GM19467 (cell line): ENCODE results near the gene UPK1A.
A peak's percentile ranks its signal among the peaks of the same experiment; 100 is the strongest.
"Not testable (repeated sequence)": the region's sequence is repeated elsewhere in the genome, so short reads cannot be mapped to it uniquely, and the experiment has no call there.

Experiments used
- ATAC-seq: cut with Tn5 transposase; IDR thresholded peaks from one replicate; pipeline ENCODE4 v1.9.1; 2021; ENCODE audit warnings: mild to moderate bottlenecking, moderate library complexity; ENCODE audit not compliant: unreplicated experiment

The UPK1A gene

DNA sequence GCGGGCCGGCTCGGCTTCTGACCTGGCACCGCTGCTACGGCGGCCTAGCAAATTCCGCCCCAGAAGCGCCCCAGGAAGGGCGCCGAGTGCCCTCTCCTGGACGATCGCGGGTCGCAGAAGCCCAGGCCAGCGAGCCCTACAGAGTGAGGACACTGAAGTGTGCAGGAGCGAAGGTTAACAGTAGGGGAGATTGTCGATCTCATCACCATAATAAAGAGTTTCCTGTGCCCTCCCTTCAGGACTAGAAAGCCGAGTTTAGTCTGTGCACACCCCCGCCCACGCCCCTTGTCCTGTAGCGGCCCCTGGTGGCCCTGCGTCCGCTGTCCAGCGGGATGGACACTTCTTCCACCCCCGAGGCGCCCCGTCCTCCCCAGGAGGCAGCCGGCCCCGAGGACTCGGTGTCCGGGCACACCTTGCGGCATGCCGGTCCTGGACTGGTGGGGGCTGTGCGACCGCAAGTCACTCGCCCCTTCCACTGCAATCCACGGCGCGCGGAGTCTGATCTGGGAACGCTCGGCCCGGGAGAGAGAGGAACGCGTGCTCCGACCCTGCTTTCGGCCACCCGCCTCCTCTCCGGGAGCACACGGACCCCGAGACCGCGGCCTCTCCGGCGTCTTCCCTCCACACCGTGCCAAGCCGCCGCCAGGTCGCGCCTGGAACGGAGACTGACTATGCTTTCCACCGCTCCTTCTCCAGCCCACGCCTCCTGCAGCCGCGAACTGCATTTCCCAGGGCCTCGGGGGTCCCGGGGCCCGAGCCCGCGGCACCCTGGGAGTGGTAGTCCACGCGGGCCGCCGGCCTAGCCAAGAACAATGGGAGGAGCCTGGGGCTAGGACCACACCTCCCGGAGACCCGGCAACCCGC is 50.7 kb downstream of the UPK1A start:
- peak; percentile 56 for ATAC-seq

DNA sequence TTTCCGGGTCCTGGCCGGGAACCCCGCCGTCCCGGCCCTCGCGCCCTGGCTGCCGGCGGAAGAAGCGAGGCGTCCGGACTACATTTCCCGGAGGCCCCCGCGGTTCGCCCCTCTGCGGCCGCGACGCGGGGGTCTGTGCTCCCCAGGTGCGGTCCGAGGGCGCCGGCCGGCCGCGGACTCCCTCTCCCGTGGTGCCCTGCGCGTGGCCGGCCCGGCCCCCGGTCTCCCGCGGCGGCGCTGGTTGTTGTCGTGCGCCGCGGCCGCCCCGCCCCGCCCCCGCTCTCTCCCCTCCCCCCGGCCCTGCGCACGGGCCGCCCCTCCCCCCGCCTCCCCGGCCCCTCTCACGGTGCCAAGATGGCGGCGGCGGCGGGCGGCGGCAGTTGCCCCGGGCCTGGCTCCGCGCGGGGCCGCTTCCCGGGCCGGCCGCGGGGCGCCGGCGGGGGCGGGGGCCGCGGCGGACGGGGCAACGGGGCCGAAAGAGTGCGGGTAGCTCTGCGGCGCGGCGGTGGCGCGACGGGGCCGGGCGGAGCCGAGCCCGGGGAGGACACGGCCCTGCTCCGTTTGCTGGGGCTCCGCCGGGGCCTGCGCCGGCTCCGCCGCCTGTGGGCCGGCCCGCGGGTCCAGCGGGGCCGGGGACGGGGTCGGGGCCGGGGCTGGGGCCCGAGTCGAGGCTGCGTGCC is 51.5 kb downstream of the UPK1A start, which contains the start of gene KMT2B:
Gene KMT2B, plus strand, starts transcription at position 339 of the 680 bp plus-strand sequence. Its CDS starts 16 bp downstream, at position 355.
- ATAC-seq: no peak

DNA sequence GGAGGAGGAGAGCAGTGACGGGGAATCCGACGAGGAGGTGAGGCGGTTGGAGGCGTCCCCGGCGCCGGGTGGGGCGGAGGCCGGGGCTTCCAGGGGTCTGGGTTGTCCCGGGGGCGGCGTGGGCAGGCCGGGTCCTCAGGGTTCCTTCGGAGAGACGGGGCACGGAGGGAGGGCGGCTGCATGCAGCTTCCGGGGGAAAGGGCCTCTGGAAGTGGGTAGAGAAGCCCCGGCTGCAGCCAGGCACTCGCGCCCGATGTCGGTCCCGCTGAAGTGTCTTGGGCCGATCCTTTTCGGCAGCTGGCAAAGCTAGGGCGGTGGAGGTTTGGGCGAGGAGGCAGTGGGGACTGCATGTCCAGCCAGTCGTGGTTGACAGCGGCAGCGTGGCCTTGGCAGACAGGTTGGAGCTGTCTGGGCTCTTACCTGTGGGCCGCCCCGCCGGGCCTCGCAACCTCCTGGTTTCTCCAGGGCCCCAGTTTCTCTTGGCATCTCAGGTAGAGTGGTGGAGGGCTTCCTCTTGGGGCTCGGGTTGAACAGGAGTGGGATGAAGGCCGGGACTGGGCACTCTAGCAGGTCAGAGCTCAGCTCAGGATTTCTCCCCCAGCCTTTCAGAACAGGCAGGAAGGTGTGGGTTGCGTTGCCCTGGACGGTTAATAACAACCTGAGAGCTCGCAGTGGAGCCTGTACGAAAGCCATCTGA is 52.2 kb downstream of the UPK1A start:
- peak; percentile 4 for ATAC-seq

DNA sequence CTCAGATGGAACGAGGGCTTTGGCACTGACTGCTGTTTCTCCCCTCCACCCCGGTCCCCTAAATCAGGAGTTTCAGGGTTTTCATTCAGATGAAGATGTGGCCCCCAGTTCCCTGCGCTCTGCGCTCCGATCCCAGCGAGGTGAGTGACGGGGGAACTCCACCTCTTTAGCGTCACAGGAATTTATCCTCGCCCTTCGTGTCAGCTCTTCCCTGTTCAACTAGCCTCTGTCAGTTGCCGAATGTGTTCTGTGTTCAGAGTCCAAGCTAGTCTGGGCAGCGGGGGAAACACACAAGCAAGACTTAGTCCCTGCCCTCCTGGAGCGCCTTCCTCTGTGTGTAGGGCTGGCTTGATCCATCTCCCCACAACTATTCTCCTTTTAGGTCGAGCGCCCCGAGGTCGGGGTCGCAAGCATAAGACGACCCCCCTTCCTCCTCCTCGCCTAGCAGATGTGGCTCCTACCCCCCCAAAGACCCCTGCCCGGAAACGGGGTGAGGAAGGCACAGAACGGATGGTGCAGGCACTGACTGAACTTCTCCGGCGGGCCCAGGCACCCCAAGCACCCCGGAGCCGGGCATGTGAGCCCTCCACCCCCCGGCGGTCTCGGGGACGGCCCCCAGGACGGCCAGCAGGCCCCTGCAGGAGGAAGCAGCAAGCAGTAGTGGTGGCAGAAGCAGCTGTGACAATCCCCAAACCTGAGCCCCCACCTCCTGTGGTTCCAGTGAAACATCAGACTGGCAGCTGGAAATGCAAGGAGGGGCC is 53.3 kb downstream of the UPK1A start:
- no peak for ATAC-seq

DNA sequence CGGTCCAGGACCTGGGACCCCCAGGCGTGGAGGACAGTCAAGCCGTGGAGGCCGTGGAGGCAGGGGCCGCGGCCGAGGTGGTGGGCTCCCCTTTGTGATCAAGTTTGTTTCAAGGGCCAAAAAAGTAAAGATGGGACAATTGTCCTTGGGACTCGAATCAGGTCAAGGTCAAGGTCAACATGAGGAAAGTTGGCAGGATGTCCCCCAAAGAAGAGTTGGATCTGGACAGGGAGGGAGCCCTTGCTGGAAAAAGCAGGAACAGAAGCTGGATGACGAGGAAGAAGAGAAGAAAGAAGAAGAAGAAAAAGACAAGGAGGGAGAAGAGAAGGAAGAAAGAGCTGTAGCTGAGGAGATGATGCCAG is 53.8 kb downstream of the UPK1A start:
- no peak for ATAC-seq

GRCh38 chr19:35720648-35721047 is 54.3 kb downstream of the UPK1A start:
- ATAC-seq: no peak

DNA sequence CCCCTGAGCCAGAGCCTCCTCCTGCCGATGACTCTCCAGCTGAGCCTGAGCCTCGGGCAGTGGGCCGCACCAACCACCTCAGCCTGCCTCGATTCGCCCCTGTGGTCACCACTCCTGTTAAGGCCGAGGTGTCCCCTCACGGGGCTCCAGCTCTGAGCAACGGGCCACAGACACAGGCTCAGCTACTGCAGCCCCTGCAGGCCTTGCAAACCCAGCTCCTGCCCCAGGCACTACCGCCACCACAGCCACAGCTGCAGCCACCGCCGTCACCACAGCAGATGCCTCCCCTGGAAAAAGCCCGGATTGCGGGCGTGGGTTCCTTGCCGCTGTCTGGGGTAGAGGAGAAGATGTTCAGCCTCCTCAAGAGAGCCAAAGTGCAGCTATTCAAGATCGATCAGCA is 55.1 kb downstream of the UPK1A start:
- ATAC-seq: no peak

GRCh38 chr19:35722461-35722860 is 56.1 kb downstream of the UPK1A start:
- ATAC-seq: no peak

DNA sequence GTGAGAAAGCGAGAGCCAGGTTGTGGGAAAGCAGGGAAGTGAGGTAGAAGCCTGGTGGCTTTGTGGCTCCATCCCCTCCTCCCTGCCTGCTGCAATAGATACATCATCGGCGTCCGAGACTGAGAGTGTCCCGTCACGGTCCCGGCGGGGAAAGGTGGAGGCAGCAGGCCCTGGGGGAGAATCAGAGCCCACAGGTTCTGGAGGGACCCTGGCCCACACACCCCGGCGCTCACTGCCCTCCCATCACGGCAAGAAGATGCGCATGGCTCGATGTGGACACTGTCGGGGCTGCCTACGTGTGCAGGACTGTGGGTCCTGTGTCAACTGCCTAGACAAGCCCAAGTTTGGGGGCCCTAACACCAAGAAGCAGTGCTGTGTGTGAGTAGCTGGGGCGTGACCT is 56.6 kb downstream of the UPK1A start:
- ATAC-seq: no peak

- ATAC-seq: no peak
Observed at GRCh38 chr19:35723671-35724070, 57.4 kb downstream of the UPK1A start.

- not testable (repeated sequence) for ATAC-seq
Observed at GRCh38 chr19:35724132-35724531, 57.8 kb downstream of the UPK1A start.

DNA sequence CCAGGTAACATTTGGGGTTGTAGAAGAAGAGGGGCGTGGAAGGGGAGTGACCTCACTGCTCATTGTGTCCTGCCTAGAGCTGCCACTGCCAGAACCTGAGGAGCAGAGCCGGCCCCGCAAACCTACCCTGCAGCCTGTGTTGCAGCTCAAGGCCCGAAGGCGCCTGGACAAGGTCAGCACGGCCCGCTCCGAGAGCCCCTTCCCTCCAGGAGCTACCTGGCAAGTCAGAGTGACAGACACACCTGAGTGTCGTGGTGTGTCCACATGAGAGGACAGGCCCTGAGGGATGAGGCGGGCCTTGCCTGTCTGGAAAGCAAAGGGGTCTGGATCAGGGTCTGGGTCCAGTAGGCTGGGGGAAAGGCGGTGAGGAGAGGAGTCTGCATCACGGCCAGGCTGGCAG is 58.2 kb downstream of the UPK1A start:
- ATAC-seq: no peak

DNA sequence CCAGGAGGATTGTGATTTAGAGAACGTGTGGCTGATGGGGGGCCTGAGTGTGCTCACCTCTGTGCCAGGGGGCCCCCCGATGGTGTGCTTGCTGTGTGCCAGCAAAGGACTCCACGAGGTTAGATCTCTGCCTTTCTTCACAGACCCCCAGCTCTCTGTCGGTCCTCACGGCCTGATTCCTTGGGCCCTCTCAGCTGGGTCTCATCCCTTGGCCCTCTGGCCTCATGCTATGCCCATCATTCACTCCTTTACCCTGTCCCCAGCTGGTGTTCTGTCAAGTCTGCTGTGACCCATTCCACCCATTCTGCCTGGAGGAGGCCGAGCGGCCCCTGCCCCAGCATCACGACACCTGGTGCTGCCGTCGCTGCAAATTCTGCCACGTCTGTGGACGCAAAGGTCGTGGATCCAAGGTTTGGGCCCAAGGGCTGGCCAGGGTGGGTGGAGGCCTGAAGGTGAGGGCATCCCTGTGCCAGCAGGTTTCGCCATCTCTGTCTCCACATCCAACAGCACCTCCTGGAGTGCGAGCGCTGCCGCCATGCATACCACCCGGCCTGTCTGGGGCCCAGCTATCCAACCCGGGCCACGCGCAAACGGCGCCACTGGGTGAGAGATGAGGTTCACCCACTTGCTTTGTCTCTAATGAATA is 59.0 kb downstream of the UPK1A start:
- ATAC-seq: no peak

- no peak for ATAC-seq
Observed at GRCh38 chr19:35727053-35727955, 61.0 kb downstream of the UPK1A start.
